Activated CD4-positive, alpha-beta memory T cell treated with anti-CD3 and anti-CD28 coated beads for 36 hours (primary cell): ENCODE data around the gene LIX1L. TPM values are rescaled to one million over a fixed set of nuclear protein-coding genes. Genes with fewer than 3 reads are reported as not detected.

ENCODE experiments used
- total RNA-seq, 2 experiments: library from RNA; stranded (reverse); gene quantifications; one replicate each; pipeline ENCODE4 v1.2.3, GENCODE V29; 2021

LIX1L gene
- total RNA-seq, 2 experiments from 2014 or later, result 46.6 to 47.8 TPM

Other genes starting within 250 kb of the LIX1L start
- under 1 TPM; 0.14 to 0.31 TPM for gene CD160, start 238.5 kb downstream of the LIX1L start, total RNA-seq
- 10 to 100 TPM; 10.1 TPM for gene RNF115, start 133.9 kb downstream of the LIX1L start, total RNA-seq
- gene POLR3C, start 133.8 kb downstream of the LIX1L start, total RNA-seq, result 10 to 100 TPM; 27.3 to 28.9 TPM
- 1 to 10 TPM; 2.8 to 3.8 TPM for gene NUDT17, start 112.4 kb downstream of the LIX1L start, total RNA-seq
- 10 to 100 TPM; 17.8 to 17.9 TPM for gene PIAS3, start 98.9 kb downstream of the LIX1L start, total RNA-seq
- under 1 TPM; 0.24 to 0.36 TPM for gene ANKRD35, start 72.2 kb downstream of the LIX1L start, total RNA-seq
- 1 to 10 TPM; 1.0 to 1.1 TPM for gene ITGA10, start 48.0 kb downstream of the LIX1L start, total RNA-seq
- 10 to 100 TPM; 22.8 to 25.6 TPM for gene PEX11B, start 39.3 kb downstream of the LIX1L start, total RNA-seq
- gene RBM8A, start 30.5 kb downstream of the LIX1L start, total RNA-seq, result 100 to 1,000 TPM; 275 to 277 TPM
- 1 to 10 TPM; 4.6 to 4.7 TPM for gene ANKRD34A, start 6.6 kb upstream of the LIX1L start, total RNA-seq
- gene POLR3GL, start 6.7 kb upstream of the LIX1L start, total RNA-seq, result 10 to 100 TPM; 27.3 to 30.9 TPM
- gene TXNIP, start 38.6 kb upstream of the LIX1L start, total RNA-seq, result 10 to 100 TPM; 82.6 to 88.8 TPM
- not detected for gene HJV, start 63.7 kb upstream of the LIX1L start, total RNA-seq
- gene NBPF10, start 186.8 kb upstream of the LIX1L start, total RNA-seq, result 1 to 10 TPM; 1.5 to 1.7 TPM